ENCODE data around the gene EIF3I.

DNA sequence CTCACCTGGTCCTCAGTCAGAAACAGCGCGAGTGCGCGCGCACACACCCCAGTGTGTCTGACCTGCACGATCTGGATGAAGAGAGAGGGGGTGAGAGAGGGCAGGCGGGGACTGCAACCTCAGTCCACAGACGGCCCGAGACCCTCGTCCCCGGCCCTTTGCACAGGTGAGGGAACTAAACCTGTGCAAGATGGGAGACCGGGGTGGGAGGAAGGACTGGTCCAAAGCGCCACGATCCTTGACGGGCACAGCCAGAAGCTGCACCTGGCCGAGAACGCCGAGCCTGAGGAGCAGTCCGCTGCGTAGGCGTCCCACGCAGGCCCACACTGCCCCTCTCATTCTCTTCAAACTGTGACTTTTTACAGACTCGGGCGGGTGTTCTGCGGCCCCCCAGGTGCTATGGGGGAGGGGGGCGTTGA, 17.3 kb upstream of the EIF3I start:
- TF ChIP-seq EZH2 (IDR thresholded peaks at IDR 0.05; ENCODE audit: insufficient read depth, poor library complexity, severe bottlenecking) (no peak), EZH2phosphoT487 (IDR thresholded peaks at IDR 0.05; ENCODE audit: insufficient read depth, low read depth) (no peak)

Measured in GM23248 (cell line).